IMR-90 (cell line): ENCODE results near the gene XRCC5. TPM values are rescaled to one million over a fixed set of nuclear protein-coding genes. Genes with fewer than 3 reads are reported as not detected.

ENCODE experiments used
- ATAC-seq: fragments of 200-7000 bp; cut with Tn5 transposase; 2 replicates; pipeline ENCODE4 v1.9.1; 2020; ENCODE audit warnings: low read depth, mild to moderate bottlenecking, moderate library complexity
- BruUV-seq: library from RNA; stranded (reverse); fragments of 400-500 nt; replicated peaks from 2 replicates; lab custom pipeline; 2021; lab: Mats Ljungman, UMichigan
- CTCF ChIA-PET: fragments of 300-600 bp; formaldehyde crosslinking; extraction: SDS; loops from one replicate; lab custom pipeline; 2021; ENCODE audit warnings: antibody characterized with exemption; lab: Yijun Ruan, JAX
- POLR2A ChIA-PET: fragments of 300-600 bp; sonication (Branson Sonifier 250); formaldehyde crosslinking; loops from one replicate; lab custom pipeline; 2022; ENCODE audit warnings: antibody characterized with exemption; ENCODE audit not compliant: unreplicated experiment; lab: Charles Lee
- DNase-seq: peaks from one replicate; pipeline ENCODE4 v3.0.0; 2013
- H2AFZ ChIP-seq: replicated peaks from 2 replicates; pipeline ENCODE3; 2013; ENCODE audit warnings: low read length, mild to moderate bottlenecking; ENCODE audit not compliant: poor library complexity
- H2AK5ac ChIP-seq: 2 replicates; pipeline ENCODE4 v1.6.1; 2013; ENCODE audit warnings: low read depth, low read length, inconsistent platforms
- H2AK9ac ChIP-seq: replicated peaks from 2 replicates; pipeline ENCODE3; 2013; ENCODE audit warnings: mild to moderate bottlenecking, low read depth, low read length, moderate library complexity; ENCODE audit not compliant: poor library complexity
- H2BK120ac ChIP-seq: 2 replicates; pipeline ENCODE4 v1.6.1; 2013; ENCODE audit warnings: low read depth, low read length, inconsistent platforms
- H2BK15ac ChIP-seq: 3 replicates; pipeline ENCODE4 v1.6.1; 2013; ENCODE audit warnings: low read depth, low read length, inconsistent platforms
- H2BK20ac ChIP-seq: 2 replicates; pipeline ENCODE4 v1.6.1; 2013; ENCODE audit warnings: low read depth, mild to moderate bottlenecking, inconsistent platforms, low read length, moderate library complexity
- H2BK5ac ChIP-seq: 2 replicates; pipeline ENCODE4 v1.6.1; 2013; ENCODE audit warnings: mild to moderate bottlenecking, low read depth, low read length, inconsistent platforms; ENCODE audit not compliant: poor library complexity, severe bottlenecking
- H3K14ac ChIP-seq: replicated peaks from 2 replicates; pipeline ENCODE4 v1.6.1; 2013; ENCODE audit warnings: low read depth, low read length, inconsistent platforms
- H3K18ac ChIP-seq: 2 replicates; pipeline ENCODE4 v1.6.1; 2013; ENCODE audit warnings: low read depth, low read length, control low read depth
- H3K23ac ChIP-seq: 2 replicates; pipeline ENCODE4 v1.6.1; 2013; ENCODE audit warnings: low read depth, low read length, inconsistent platforms
- H3K27ac ChIP-seq: 2 replicates; pipeline ENCODE4 v1.5.1; 2013; ENCODE audit warnings: mild to moderate bottlenecking, control low read depth, low read length; ENCODE audit not compliant: insufficient read depth
- H3K27me3 ChIP-seq: 2 replicates; pipeline ENCODE4 v1.6.1; 2013; ENCODE audit warnings: low read length; ENCODE audit not compliant: control insufficient read depth, insufficient read depth
- H3K36me3 ChIP-seq: 2 replicates; pipeline ENCODE4 v1.6.1; 2013; ENCODE audit warnings: low read length, mixed read lengths; ENCODE audit not compliant: control insufficient read depth, insufficient read depth
- H3K4ac ChIP-seq: 2 replicates; pipeline ENCODE4 v1.6.1; 2013; ENCODE audit warnings: low read depth, low read length, inconsistent platforms
- H3K4me1 ChIP-seq: 2 replicates; pipeline ENCODE4 v1.6.1; 2013; ENCODE audit warnings: low read length, mixed read lengths; ENCODE audit not compliant: control insufficient read depth, insufficient read depth
- H3K4me2 ChIP-seq: 2 replicates; pipeline ENCODE4 v1.6.1; 2013; ENCODE audit warnings: low read depth, mild to moderate bottlenecking, control low read depth, low read length, moderate library complexity
- H3K4me3 ChIP-seq: 2 replicates; pipeline ENCODE4 v1.5.1; 2013; ENCODE audit warnings: low read depth, mild to moderate bottlenecking, control low read depth, low read length, moderate library complexity; ENCODE audit not compliant: insufficient read depth
- H3K56ac ChIP-seq: 2 replicates; pipeline ENCODE4 v1.6.1; 2013; ENCODE audit warnings: low read length, inconsistent platforms; ENCODE audit not compliant: insufficient read depth; ENCODE audit errors: extremely low read depth
- H3K79me1 ChIP-seq, 2 experiments: 2 replicates each; pipeline ENCODE4 v1.6.1; 2013; ENCODE audit warnings: low read length in 2 of 2, inconsistent platforms in 1 of 2, low read depth in 1 of 2
- H3K9ac ChIP-seq: 2 replicates; pipeline ENCODE4 v1.6.1; 2013; ENCODE audit warnings: low read depth, low read length, control low read depth
- H3K9me1 ChIP-seq: 2 replicates; pipeline ENCODE4 v1.6.1; 2013; ENCODE audit warnings: low read length, inconsistent platforms; ENCODE audit not compliant: insufficient read depth
- H3K9me3 ChIP-seq: 2 replicates; pipeline ENCODE4 v1.6.1; 2013; ENCODE audit warnings: low read length; ENCODE audit not compliant: control insufficient read depth, insufficient read depth
- H4K20me1 ChIP-seq: 2 replicates; pipeline ENCODE4 v1.6.1; 2013; ENCODE audit warnings: low read length, inconsistent platforms; ENCODE audit not compliant: insufficient read depth
- H4K5ac ChIP-seq: 2 replicates; pipeline ENCODE4 v1.6.1; 2013; ENCODE audit warnings: mild to moderate bottlenecking, low read depth, low read length, control low read depth
- H4K8ac ChIP-seq, 2 experiments: 2 replicates each; pipeline ENCODE4 v1.6.1; 2013; ENCODE audit warnings: low read depth in 2 of 2, low read length in 2 of 2, control low read depth in 1 of 2, inconsistent platforms in 1 of 2
- H4K91ac ChIP-seq: 2 replicates; pipeline ENCODE4 v1.6.1; 2013; ENCODE audit warnings: low read depth, low read length, inconsistent platforms; ENCODE audit not compliant: insufficient read depth
- CEBPB ChIP-seq: IDR thresholded peaks from 2 replicates; pipeline ENCODE4 v1.6.1; 2012; ENCODE audit warnings: low read depth, low read length, improper control_type of control experiment
- NFE2L2 ChIP-seq: fragments of 150-350 bp; IDR thresholded peaks from 2 replicates; pipeline ENCODE4 v1.6.1; 2016; ENCODE audit warnings: low read depth, mild to moderate bottlenecking, low read length
- WGBS, 2 experiments: methylation state at CpG; one replicate each; pipeline versions ENCODE4 v1.1.5 to v1.1.7; 2013; ENCODE audit warnings: missing lambda C conversion rate in 2 of 2; ENCODE audit not compliant: insufficient read length in 1 of 2; ENCODE audit errors: extremely low coverage in 2 of 2; 5-methylcytosine and 5-hydroxymethylcytosine counted together
- dilution Hi-C: fragments of 300-500 bp; cut with HindIII; formaldehyde crosslinking; loops from one replicate; pipeline ENCODE4 v1.14.3; 2018; ENCODE audit warnings: low sequenced_read_pairs; ENCODE audit not compliant: unreplicated experiment
- in situ Hi-C: fragments of 300-500 bp; cut with MboI; formaldehyde crosslinking; loops from 3 replicates; pipeline ENCODE4 v1.14.3; 2019; ENCODE audit warnings: low sequenced_read_pairs, inconsistent platforms, mixed read lengths
- intact Hi-C: fragments of 100-400 bp; cut with micrococcal nuclease; formaldehyde crosslinking; loops from 2 replicates; pipeline ENCODE4 v1.10.0; 2022
- polyA plus RNA-seq, 3 experiments: library from polyadenylated mRNA; depleted of rRNA; stranded (reverse); fragments of >200 nt; gene quantifications; 2 replicates each; pipeline ENCODE4 v1.2.3, GENCODE V29; 2012; ENCODE audit warnings: low replicate concordance in 1 of 3
- total RNA-seq: library from RNA; depleted of rRNA; stranded (reverse); fragments of >200 nt; gene quantifications from 2 replicates; pipeline ENCODE4 v1.2.3, GENCODE V29; 2012

Gene XRCC5
- total and polyA plus RNA-seq, 2 of the 4 experiments (the other 2 are of a cell fraction), result 144 to 509 TPM

GRCh38 chr2:216071111-216071851, 37.9 kb upstream of the XRCC5 start:
- POLR2A ChIA-PET, result no interaction called here
- H4K8ac ChIP-seq, result no peak overlapping the region
- no peak for ATAC-seq

More at GRCh38 chr2:216071111-216071851, 37.9 kb upstream of the XRCC5 start:
- no peak overlapping the region for H2BK20ac ChIP-seq
- 79% methylated on average over 2 of the region's 12 CpGs; no CpG with 5 or more reads in 1 of the 2 experiments for WGBS, 2 experiments
- no peak overlapping the region for H2BK15ac ChIP-seq
- no peak overlapping the region for H2AK9ac ChIP-seq
- H4K91ac ChIP-seq, result no peak overlapping the region
- dilution Hi-C loops, result no loop called here
- H3K56ac ChIP-seq, result no peak overlapping the region
- H3K9me3 ChIP-seq, result no peaks in the 10 kb centered on the region
- CTCF ChIA-PET, result no interaction called here
- no peak overlapping the region for H3K4me3 ChIP-seq
- in situ Hi-C loops, result no loop called here
- no peak overlapping the region for H3K18ac ChIP-seq
- no peak for DNase-seq
- no peak overlapping the region for H3K27ac ChIP-seq
- H3K4me2 ChIP-seq, result no peak overlapping the region
- TF ChIP-seq NFE2L2 (no peak), CEBPB (peak; percentile 61; the same call in 1 of the 2 replicates)
- no peak overlapping the region for H3K9ac ChIP-seq
- no peaks in the 10 kb centered on the region for H3K4me1 ChIP-seq
- no peaks in the 10 kb centered on the region for H4K20me1 ChIP-seq
- no peaks in the 10 kb centered on the region; a peak in 1 of 4 replicates for H3K79me1 ChIP-seq
- H3K27me3 ChIP-seq, result no peaks in the 10 kb centered on the region
- no peaks in the 10 kb centered on the region for H3K36me3 ChIP-seq
- no peak overlapping the region for H2AFZ ChIP-seq
- no peak overlapping the region for H3K14ac ChIP-seq
- no peak overlapping the region for H2AK5ac ChIP-seq
- H4K5ac ChIP-seq, result no peak overlapping the region
- no peak overlapping the region for H3K23ac ChIP-seq
- no peaks in the 10 kb centered on the region for H3K9me1 ChIP-seq
- intact Hi-C loops, result no loop called here
- no TSS peak for BruUV-seq
- no peak overlapping the region for H2BK120ac ChIP-seq
- H2BK5ac ChIP-seq, result no peak overlapping the region
- H3K4ac ChIP-seq, result no peak overlapping the region
